Measurements from ENCODE around the gene FBXW9.

FBXW9 gene

GRCh38 chr19:12705169-12705568 is 8.7 kb upstream of the FBXW9 start (continued):
- TF ChIP-seq KLF9 (tag by site-specific recombination; IDR thresholded peaks at IDR 0.05; ENCODE audit: low read depth) (no peak), ZFP3 (tag by site-specific recombination; IDR thresholded peaks at IDR 0.05; ENCODE audit: low read depth) (no peak), ZBTB44 (tag by site-specific recombination; IDR thresholded peaks at IDR 0.05) (no peak), PBX3 (CRISPR knock-in tag; IDR thresholded peaks at IDR 0.05) (no peak)

- Histone ChIP-seq H3K27ac (ENCODE audit: extremely low read depth, low read depth, low read length) (no peak overlapping the region), H3K4me1 (ENCODE audit: control insufficient read depth, insufficient read depth, low read length) (no peaks in the 10 kb centered on the region), H3K36me3 (ENCODE audit: control insufficient read depth in 2 of 2, insufficient read depth in 1 of 2, low read length in 2 of 2) (peaks cover 49 to 94% of the 10 kb centered on the region in 2 experiments), H3K9me3 (ENCODE audit: control insufficient read depth, insufficient read depth, low read depth, low read length) (no peaks in the 10 kb centered on the region), H3K4me3 (ENCODE audit: low read depth, low read length) (no peak overlapping the region)
- no peak for TF ChIP-seq ZBTB49 (tag by site-specific recombination; IDR thresholded peaks at IDR 0.05; ENCODE audit: low read depth)
- no peak for TF ChIP-seq ZNF394 (tag by site-specific recombination; IDR thresholded peaks at IDR 0.05; ENCODE audit: borderline replicate concordance)
- no peak for TF ChIP-seq PRDM10 (tag by site-specific recombination; IDR thresholded peaks at IDR 0.05)
- TF ChIP-seq SP2 (tag by site-specific recombination; IDR thresholded peaks at IDR 0.05): peak; percentile 72
- TF ChIP-seq ZFP41 (tag by site-specific recombination; IDR thresholded peaks at IDR 0.05; ENCODE audit: borderline replicate concordance): no peak
- TF ChIP-seq TRIM28 (IDR thresholded peaks at IDR 0.05; ENCODE audit: borderline replicate concordance, low read length): no peak
- peak; percentile 45; the same call in 1 of the 2 replicates for TF ChIP-seq GLIS1 (tag by site-specific recombination; IDR thresholded peaks at IDR 0.05)
- no peak for TF ChIP-seq ZNF792 (tag by site-specific recombination; IDR thresholded peaks at IDR 0.05)
- peak; percentile 22; the same call in 1 of the 2 replicates for TF ChIP-seq PATZ1 (tag by site-specific recombination; IDR thresholded peaks at IDR 0.05)
- ChIA-PET POLR2A (interaction anchor here (0.5 to 1.4 kb wide), 3 partner anchors 20 to 1420 kb away, joined by 3 to 16 read pairs (median 4); no protein-coding TSS in a partner anchor), CTCF (interaction anchor here (1.0 kb wide), 1 partner anchor 54 kb away, joined by 3 read pairs; no protein-coding TSS in a partner anchor)
Observed at GRCh38 chr19:12703046-12703445, 6.6 kb upstream of the FBXW9 start.
